ENCODE measurements around the gene GLYR1.

Gene GLYR1

GRCh38 chr16:4803401-4803844 lies 43.7 kb downstream of the GLYR1 start:
- DNase-seq = no peak

GRCh38 chr16:4802659-4803287 lies 44.3 kb downstream of the GLYR1 start:
- DNase-seq = peak; percentile 93

GRCh38 chr16:4801962-4802658 lies 45.0 kb downstream of the GLYR1 start, which contains the start of gene ROGDI:
TSS of gene ROGDI (minus strand) at chr16:4802633. CDS start at chr16:4802571, 62 bp downstream.
- DNase-seq = peak; percentile 46

- DNase-seq = no peak
These were observed 45.8 kb downstream of the GLYR1 start for GRCh38 chr16:4801051-4801961.

GRCh38 chr16:4800290-4801041 lies 46.6 kb downstream of the GLYR1 start:
- no peak for DNase-seq

GRCh38 chr16:4799171-4799855 lies 47.8 kb downstream of the GLYR1 start:
- DNase-seq = no peak

GRCh38 chr16:4798456-4798855 lies 48.6 kb downstream of the GLYR1 start:
- no peak for DNase-seq

- DNase-seq = no peak
These were observed 49.3 kb downstream of the GLYR1 start for GRCh38 chr16:4797805-4798252.

- DNase-seq = no peak
These were observed 49.9 kb downstream of the GLYR1 start for GRCh38 chr16:4796982-4797804.

GRCh38 chr16:4795828-4796572 lies 51.1 kb downstream of the GLYR1 start:
- no peak for DNase-seq

- DNase-seq = no peak
These were observed 51.8 kb downstream of the GLYR1 start, which contains the start of gene SMIM22 for GRCh38 chr16:4795181-4795827. TSS of gene SMIM22 (plus strand) at chr16:4795369. CDS start at chr16:4795735, 366 bp downstream.

GRCh38 chr16:4792951-4793513 lies 54.1 kb downstream of the GLYR1 start:
- DNase-seq = no peak

GRCh38 chr16:4790871-4791270 lies 56.2 kb downstream of the GLYR1 start:
- DNase-seq = no peak

GRCh38 chr16:4790261-4790660 lies 56.8 kb downstream of the GLYR1 start:
- DNase-seq = no peak

- no peak for DNase-seq
These were observed 58.2 kb downstream of the GLYR1 start for GRCh38 chr16:4788910-4789309.

GRCh38 chr16:4788489-4788889 lies 58.6 kb downstream of the GLYR1 start:
- no peak for DNase-seq

- DNase-seq = no peak
These were observed 59.2 kb downstream of the GLYR1 start, which contains the start of gene SEPTIN12 for GRCh38 chr16:4787627-4788482. TSS of gene SEPTIN12 (minus strand) at chr16:4788345. CDS start at chr16:4787645, 700 bp downstream.

GRCh38 chr16:4787068-4787467 lies 60.0 kb downstream of the GLYR1 start:
- no peak for DNase-seq
